SK-N-SH (cell line): ENCODE results near the gene HID1.

Source experiments
- ELF1 ChIP-seq: IDR thresholded peaks from 2 replicates; pipeline ENCODE4 v1.4.0; 2012
- EP300 ChIP-seq, 2 experiments: IDR thresholded peaks; 2 replicates each; pipeline versions ENCODE4 v1.4.0 to v1.6.1; 2012; ENCODE audit warnings: borderline replicate concordance in 1 of 2, low read depth in 1 of 2, low read length in 1 of 2
- EZH2phosphoT487 ChIP-seq: fragments of 200-600 bp; sonication (generic); IDR thresholded peaks from 2 replicates; pipeline ENCODE4 v1.6.1; 2017; ENCODE audit warnings: low read depth, mixed run types, mild to moderate bottlenecking, antibody characterized with exemption, moderate library complexity, borderline replicate concordance
- FOXM1 ChIP-seq: IDR thresholded peaks from 2 replicates; pipeline ENCODE4 v1.4.0; 2012; ENCODE audit warnings: low read depth, mild to moderate bottlenecking
- JUND ChIP-seq: IDR thresholded peaks from 2 replicates; pipeline ENCODE4 v1.4.0; 2012
- NFIC ChIP-seq: IDR thresholded peaks from 2 replicates; pipeline ENCODE4 v1.4.0; 2012; ENCODE audit warnings: borderline replicate concordance
- PBX3 ChIP-seq: IDR thresholded peaks from 2 replicates; pipeline ENCODE4; 2012
- RAD21 ChIP-seq: IDR thresholded peaks from 2 replicates; pipeline ENCODE4 v1.6.1; 2012; ENCODE audit warnings: mild to moderate bottlenecking, low read length
- RXRA ChIP-seq: IDR thresholded peaks from 2 replicates; pipeline ENCODE4 v1.4.0; 2012; ENCODE audit warnings: low read depth, mild to moderate bottlenecking, borderline replicate concordance
- SMC3 ChIP-seq: IDR thresholded peaks from 2 replicates; pipeline ENCODE4 v1.6.1; 2012; ENCODE audit warnings: low read depth, low read length, improper control_type of control experiment
- TAF1 ChIP-seq: IDR thresholded peaks from 2 replicates; pipeline ENCODE4 v1.6.1; 2012; ENCODE audit warnings: low read depth, mild to moderate bottlenecking, low read length, moderate library complexity, borderline replicate concordance
- TF ChIP-seq, protein P1 (sequence below): fragments of 200-600 bp; sonication (generic); IDR thresholded peaks from 2 replicates; pipeline ENCODE4 v1.6.1; 2017; ENCODE audit warnings: antibody characterized with exemption, mild to moderate bottlenecking, moderate library complexity
- TF ChIP-seq, protein P2 (sequence below): IDR thresholded peaks from 2 replicates; pipeline ENCODE4 v1.4.0; 2012; ENCODE audit warnings: low read depth
- TF ChIP-seq, protein P3 (sequence below): IDR thresholded peaks from 2 replicates; pipeline ENCODE4 v1.4.0; 2012; ENCODE audit warnings: low read depth, borderline replicate concordance

GRCh38 chr17:74918906-74919305 is 53.7 kb downstream of the HID1 start:
- TF ChIP-seq, protein P1, sequence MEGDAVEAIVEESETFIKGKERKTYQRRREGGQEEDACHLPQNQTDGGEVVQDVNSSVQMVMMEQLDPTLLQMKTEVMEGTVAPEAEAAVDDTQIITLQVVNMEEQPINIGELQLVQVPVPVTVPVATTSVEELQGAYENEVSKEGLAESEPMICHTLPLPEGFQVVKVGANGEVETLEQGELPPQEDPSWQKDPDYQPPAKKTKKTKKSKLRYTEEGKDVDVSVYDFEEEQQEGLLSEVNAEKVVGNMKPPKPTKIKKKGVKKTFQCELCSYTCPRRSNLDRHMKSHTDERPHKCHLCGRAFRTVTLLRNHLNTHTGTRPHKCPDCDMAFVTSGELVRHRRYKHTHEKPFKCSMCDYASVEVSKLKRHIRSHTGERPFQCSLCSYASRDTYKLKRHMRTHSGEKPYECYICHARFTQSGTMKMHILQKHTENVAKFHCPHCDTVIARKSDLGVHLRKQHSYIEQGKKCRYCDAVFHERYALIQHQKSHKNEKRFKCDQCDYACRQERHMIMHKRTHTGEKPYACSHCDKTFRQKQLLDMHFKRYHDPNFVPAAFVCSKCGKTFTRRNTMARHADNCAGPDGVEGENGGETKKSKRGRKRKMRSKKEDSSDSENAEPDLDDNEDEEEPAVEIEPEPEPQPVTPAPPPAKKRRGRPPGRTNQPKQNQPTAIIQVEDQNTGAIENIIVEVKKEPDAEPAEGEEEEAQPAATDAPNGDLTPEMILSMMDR = no peak
- TF ChIP-seq JUND = no peak
- TF ChIP-seq PBX3 = no peak
- TF ChIP-seq, protein P2, sequence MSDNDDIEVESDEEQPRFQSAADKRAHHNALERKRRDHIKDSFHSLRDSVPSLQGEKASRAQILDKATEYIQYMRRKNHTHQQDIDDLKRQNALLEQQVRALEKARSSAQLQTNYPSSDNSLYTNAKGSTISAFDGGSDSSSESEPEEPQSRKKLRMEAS = no peak
- TF ChIP-seq EZH2phosphoT487 = no peak
- TF ChIP-seq FOXM1 = no peak
- TF ChIP-seq, protein P3, sequence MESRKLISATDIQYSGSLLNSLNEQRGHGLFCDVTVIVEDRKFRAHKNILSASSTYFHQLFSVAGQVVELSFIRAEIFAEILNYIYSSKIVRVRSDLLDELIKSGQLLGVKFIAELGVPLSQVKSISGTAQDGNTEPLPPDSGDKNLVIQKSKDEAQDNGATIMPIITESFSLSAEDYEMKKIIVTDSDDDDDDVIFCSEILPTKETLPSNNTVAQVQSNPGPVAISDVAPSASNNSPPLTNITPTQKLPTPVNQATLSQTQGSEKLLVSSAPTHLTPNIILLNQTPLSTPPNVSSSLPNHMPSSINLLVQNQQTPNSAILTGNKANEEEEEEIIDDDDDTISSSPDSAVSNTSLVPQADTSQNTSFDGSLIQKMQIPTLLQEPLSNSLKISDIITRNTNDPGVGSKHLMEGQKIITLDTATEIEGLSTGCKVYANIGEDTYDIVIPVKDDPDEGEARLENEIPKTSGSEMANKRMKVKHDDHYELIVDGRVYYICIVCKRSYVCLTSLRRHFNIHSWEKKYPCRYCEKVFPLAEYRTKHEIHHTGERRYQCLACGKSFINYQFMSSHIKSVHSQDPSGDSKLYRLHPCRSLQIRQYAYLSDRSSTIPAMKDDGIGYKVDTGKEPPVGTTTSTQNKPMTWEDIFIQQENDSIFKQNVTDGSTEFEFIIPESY = no peak
- TF ChIP-seq TAF1 = no peak
- no peak for TF ChIP-seq RXRA
- TF ChIP-seq EP300 (IDR thresholded peaks at IDR 0.05; ENCODE audit: borderline replicate concordance in 1 of 2, low read depth in 1 of 2, low read length in 1 of 2) = no peak
- no peak for TF ChIP-seq ELF1
- no peak for TF ChIP-seq RAD21
- TF ChIP-seq SMC3 = no peak
- TF ChIP-seq NFIC = no peak
